OCI-LY3 (cell line): ENCODE measurements around the gene GNAL.

ENCODE experiments used
- H2AFZ ChIP-seq: fragments of 200-600, 300-600 bp; shearing (Covaris generic); 2 replicates; pipeline ENCODE4 v1.6.0; 2014; ENCODE audit warnings: antibody characterized with exemption, low read depth, low read length
- H3K27ac ChIP-seq: fragments of 200-600, 300-600 bp; sonication (generic); 2 replicates; pipeline ENCODE4 v1.5.1; 2014; ENCODE audit warnings: mild to moderate bottlenecking, low read length, moderate library complexity, mixed read lengths
- H3K27me3 ChIP-seq: fragments of 200-600, 300-600 bp; sonication (generic); 2 replicates; pipeline ENCODE4 v1.6.1; 2014; ENCODE audit warnings: low read depth, low read length, mixed read lengths
- H3K36me3 ChIP-seq: fragments of 200-600, 300-600 bp; sonication (generic); replicated peaks from 2 replicates; pipeline ENCODE3; 2014; ENCODE audit warnings: low read depth, low read length, mixed read lengths
- H3K4me1 ChIP-seq: fragments of 300-600, 200-600 bp; sonication (generic); 2 replicates; pipeline ENCODE4 v1.6.1; 2014; ENCODE audit warnings: low read length, mixed read lengths
- H3K4me2 ChIP-seq: fragments of 200-600, 300-600 bp; sonication (generic); 2 replicates; pipeline ENCODE4 v1.6.1; 2014; ENCODE audit warnings: low read length, mixed read lengths
- H3K4me3 ChIP-seq: fragments of 300-600, 200-600 bp; sonication (generic); 2 replicates; pipeline ENCODE4 v1.5.1; 2014; ENCODE audit warnings: antibody characterized with exemption, mild to moderate bottlenecking, low read length, moderate library complexity
- H3K79me2 ChIP-seq: fragments of 300-600, 200-600 bp; shearing (Covaris generic); 2 replicates; pipeline ENCODE4 v1.6.1; 2014; ENCODE audit warnings: mild to moderate bottlenecking, low read length, mixed read lengths
- H3K9ac ChIP-seq: fragments of 300-600, 200-600 bp; shearing (Covaris generic); 2 replicates; pipeline ENCODE4 v1.6.0; 2014; ENCODE audit warnings: mild to moderate bottlenecking, low read length, moderate library complexity
- H3K9me3 ChIP-seq: fragments of 200-600, 300-600 bp; shearing (Covaris generic); 2 replicates; pipeline ENCODE4 v1.6.1; 2014; ENCODE audit warnings: low read length, mixed read lengths; ENCODE audit not compliant: insufficient read depth
- H4K20me1 ChIP-seq: fragments of 200-600, 300-600 bp; sonication (generic); 2 replicates; pipeline ENCODE4 v1.6.1; 2016; ENCODE audit warnings: low read length, mixed read lengths; ENCODE audit not compliant: insufficient read depth
- EZH2phosphoT487 ChIP-seq: fragments of 200-600 bp; shearing (Covaris generic); IDR thresholded peaks from 2 replicates; pipeline ENCODE4 v1.6.1; 2018; ENCODE audit warnings: antibody characterized with exemption, mixed run types, low read depth
- TF ChIP-seq, protein P1 (sequence below): fragments of 200-600, 300-600 bp; sonication (generic); IDR thresholded peaks from 2 replicates; pipeline ENCODE4 v1.5.1; 2014; ENCODE audit warnings: antibody characterized with exemption, low read length, low read depth

Gene GNAL

DNA sequence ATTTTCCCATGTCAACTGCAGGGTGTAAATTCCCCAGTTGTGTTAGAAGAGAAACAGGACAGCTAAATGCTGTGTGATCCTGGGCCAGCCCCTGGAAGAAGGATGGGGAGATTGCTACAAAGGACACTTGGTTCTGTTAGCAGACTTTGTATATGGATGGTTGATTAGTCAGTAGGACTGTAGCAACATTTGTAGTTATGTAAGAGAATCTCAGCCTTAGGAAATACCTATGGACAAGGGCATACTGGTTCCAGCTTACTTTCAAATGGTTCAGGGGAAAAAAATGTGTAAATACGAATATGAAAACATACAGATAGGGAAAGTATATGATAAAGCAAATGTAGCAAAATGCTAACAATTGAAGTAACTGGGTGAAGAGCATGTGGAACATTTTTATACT, 47.6 kb downstream of the GNAL start:
- Histone ChIP-seq H3K4me1 (peaks cover 4% of the 10 kb centered on the region), H3K79me2 (no peaks in the 10 kb centered on the region), H3K4me3 (no peak overlapping the region), H3K9me3 (no peaks in the 10 kb centered on the region), H3K27ac (no peak overlapping the region), H4K20me1 (no peaks in the 10 kb centered on the region), H3K4me2 (no peak overlapping the region), H3K9ac (no peak overlapping the region), H3K36me3 (no peaks in the 10 kb centered on the region), H3K27me3 (peaks cover 57% of the 10 kb centered on the region), H2AFZ (no peak overlapping the region)
- no peak for TF ChIP-seq EZH2phosphoT487
- TF ChIP-seq, protein P1, sequence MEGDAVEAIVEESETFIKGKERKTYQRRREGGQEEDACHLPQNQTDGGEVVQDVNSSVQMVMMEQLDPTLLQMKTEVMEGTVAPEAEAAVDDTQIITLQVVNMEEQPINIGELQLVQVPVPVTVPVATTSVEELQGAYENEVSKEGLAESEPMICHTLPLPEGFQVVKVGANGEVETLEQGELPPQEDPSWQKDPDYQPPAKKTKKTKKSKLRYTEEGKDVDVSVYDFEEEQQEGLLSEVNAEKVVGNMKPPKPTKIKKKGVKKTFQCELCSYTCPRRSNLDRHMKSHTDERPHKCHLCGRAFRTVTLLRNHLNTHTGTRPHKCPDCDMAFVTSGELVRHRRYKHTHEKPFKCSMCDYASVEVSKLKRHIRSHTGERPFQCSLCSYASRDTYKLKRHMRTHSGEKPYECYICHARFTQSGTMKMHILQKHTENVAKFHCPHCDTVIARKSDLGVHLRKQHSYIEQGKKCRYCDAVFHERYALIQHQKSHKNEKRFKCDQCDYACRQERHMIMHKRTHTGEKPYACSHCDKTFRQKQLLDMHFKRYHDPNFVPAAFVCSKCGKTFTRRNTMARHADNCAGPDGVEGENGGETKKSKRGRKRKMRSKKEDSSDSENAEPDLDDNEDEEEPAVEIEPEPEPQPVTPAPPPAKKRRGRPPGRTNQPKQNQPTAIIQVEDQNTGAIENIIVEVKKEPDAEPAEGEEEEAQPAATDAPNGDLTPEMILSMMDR = no peak

DNA sequence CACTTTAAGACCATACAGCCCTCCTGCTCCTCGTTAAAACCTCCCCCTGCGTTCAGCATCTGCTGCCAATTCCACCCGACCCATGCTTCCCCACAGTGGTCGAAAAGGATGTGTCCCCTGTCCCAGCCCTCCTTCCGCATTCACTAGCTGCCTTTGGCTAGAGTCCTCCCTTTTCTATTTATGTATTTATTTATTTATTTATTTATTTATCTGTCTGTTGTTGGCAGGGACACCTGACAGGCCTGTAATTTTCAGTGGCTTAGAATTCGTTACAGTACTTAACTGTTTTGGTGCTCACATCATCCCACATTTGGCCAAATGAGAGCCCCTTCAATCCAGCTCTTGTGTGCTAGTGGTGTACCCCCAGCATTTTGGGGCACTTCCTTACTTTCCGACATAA, 50.8 kb downstream of the GNAL start:
- no peaks in the 10 kb centered on the region for H3K79me2 ChIP-seq
- no peak overlapping the region for H3K4me3 ChIP-seq
- H4K20me1 ChIP-seq = no peaks in the 10 kb centered on the region
- H3K27me3 ChIP-seq = peaks cover 72% of the 10 kb centered on the region
- H3K9ac ChIP-seq = no peak overlapping the region
- no peaks in the 10 kb centered on the region for H3K36me3 ChIP-seq
- TF ChIP-seq EZH2phosphoT487 = no peak
- TF ChIP-seq, protein P1 = no peak
- H3K4me1 ChIP-seq = no peaks in the 10 kb centered on the region
- no peaks in the 10 kb centered on the region for H3K9me3 ChIP-seq
- H3K4me2 ChIP-seq = no peak overlapping the region
- no peak overlapping the region for H2AFZ ChIP-seq
- H3K27ac ChIP-seq = no peak overlapping the region

DNA sequence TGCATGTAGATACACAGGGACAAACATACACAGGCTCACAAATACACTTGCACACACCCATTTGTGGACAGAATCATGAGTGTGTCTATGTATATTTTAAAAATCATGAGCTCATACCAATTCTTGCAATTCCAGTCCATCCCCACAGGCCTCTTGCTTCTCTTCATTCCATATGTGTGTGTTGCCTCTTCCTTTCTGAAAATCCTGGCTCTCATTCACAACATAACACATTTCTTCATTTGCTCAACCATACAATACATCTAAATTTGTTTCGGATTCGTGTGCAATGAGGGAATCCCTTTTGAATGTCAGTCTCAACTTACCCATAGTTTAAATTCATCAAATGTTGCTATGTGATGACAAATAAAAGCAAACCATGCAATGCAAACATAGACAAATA, 51.4 kb downstream of the GNAL start:
- Histone ChIP-seq H3K4me2 (no peak overlapping the region), H3K36me3 (no peaks in the 10 kb centered on the region), H3K9ac (no peak overlapping the region), H3K27ac (no peak overlapping the region), H3K4me3 (no peak overlapping the region), H2AFZ (no peak overlapping the region), H4K20me1 (no peaks in the 10 kb centered on the region), H3K27me3 (peaks cover 71% of the 10 kb centered on the region), H3K9me3 (no peaks in the 10 kb centered on the region), H3K79me2 (no peaks in the 10 kb centered on the region), H3K4me1 (no peaks in the 10 kb centered on the region)
- TF ChIP-seq, protein P1 = no peak
- no peak for TF ChIP-seq EZH2phosphoT487

DNA sequence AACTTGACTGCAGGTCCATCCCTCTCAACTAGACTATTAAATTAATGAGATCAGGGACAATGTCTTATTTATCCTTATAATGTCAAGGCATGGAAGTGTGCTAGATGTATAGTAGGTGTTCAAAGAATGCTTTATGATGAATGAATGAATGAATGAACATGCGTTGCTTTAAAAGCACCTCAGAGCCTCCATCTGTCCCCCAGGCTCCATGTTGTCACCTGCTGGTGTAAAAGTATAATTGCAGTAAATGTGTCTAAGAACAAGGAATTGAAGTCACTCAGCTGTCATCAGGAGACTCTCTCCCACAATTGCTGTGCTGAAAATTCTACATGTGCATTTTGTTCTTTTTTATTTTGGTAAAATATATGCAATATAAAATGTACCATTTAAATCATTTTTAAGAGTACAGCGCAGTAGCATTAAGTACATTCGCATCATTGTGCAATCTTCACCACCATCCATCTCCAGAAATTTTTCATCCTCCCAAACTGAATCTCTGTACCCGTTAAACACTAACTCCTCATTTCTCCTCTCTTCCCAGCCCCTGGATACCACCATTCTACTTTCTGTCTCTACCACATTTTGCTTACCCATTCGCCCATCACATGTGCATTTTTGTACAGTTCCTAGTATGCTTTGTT, 52.6 kb downstream of the GNAL start:
- Histone ChIP-seq H3K9ac (no peak overlapping the region), H3K79me2 (no peaks in the 10 kb centered on the region), H3K9me3 (no peaks in the 10 kb centered on the region), H3K4me2 (no peak overlapping the region), H3K36me3 (no peaks in the 10 kb centered on the region), H3K4me1 (no peaks in the 10 kb centered on the region), H4K20me1 (no peaks in the 10 kb centered on the region), H3K27me3 (peaks cover 77% of the 10 kb centered on the region), H3K4me3 (no peak overlapping the region), H2AFZ (no peak overlapping the region), H3K27ac (no peak overlapping the region)
- TF ChIP-seq, protein P1 = peak; percentile 59
- TF ChIP-seq EZH2phosphoT487 = no peak
